H9 (cell line): ENCODE results near the gene TMEM45B. TPM values are rescaled to one million over a fixed set of nuclear protein-coding genes. Genes with fewer than 3 reads are reported as not detected.

Experiments used
- DNase-seq: peaks from one replicate; pipeline ENCODE4 v3.0.0-alpha.2; 2017
- H2AFZ ChIP-seq: one replicate; pipeline ENCODE4 v1.6.1; 2013; ENCODE audit warnings: mild to moderate bottlenecking, low read length, control low read depth, moderate library complexity
- H2AK5ac ChIP-seq: 2 replicates; pipeline ENCODE4 v1.6.1; 2013; ENCODE audit warnings: low read length, control low read depth, mixed read lengths; ENCODE audit not compliant: insufficient read length
- H2BK120ac ChIP-seq: one replicate; pipeline ENCODE4 v1.6.1; 2013; ENCODE audit warnings: low read depth, mild to moderate bottlenecking, low read length, control low read depth, inconsistent platforms; ENCODE audit not compliant: poor library complexity, severe bottlenecking
- H2BK12ac ChIP-seq: 2 replicates; pipeline ENCODE4 v1.6.1; 2013; ENCODE audit warnings: low read length, control low read depth, mixed read lengths, low read depth; ENCODE audit not compliant: insufficient read length
- H2BK15ac ChIP-seq: 2 replicates; pipeline ENCODE4 v1.6.1; 2013; ENCODE audit warnings: low read depth, low read length, control low read depth
- H2BK20ac ChIP-seq: one replicate; pipeline ENCODE4 v1.6.1; 2013; ENCODE audit warnings: low read depth, mild to moderate bottlenecking, low read length, control low read depth, inconsistent platforms; ENCODE audit not compliant: poor library complexity, severe bottlenecking
- H2BK5ac ChIP-seq: 2 replicates; pipeline ENCODE4 v1.6.1; 2013; ENCODE audit warnings: low read length, control low read depth, mixed read lengths; ENCODE audit not compliant: insufficient read length
- H3K14ac ChIP-seq: 2 replicates; pipeline ENCODE4 v1.6.1; 2013; ENCODE audit warnings: low read length, control low read depth; ENCODE audit not compliant: insufficient read depth
- H3K18ac ChIP-seq: 2 replicates; pipeline ENCODE4 v1.6.1; 2013; ENCODE audit warnings: low read depth, mild to moderate bottlenecking, mixed read lengths, low read length, control low read depth; ENCODE audit not compliant: insufficient read length
- H3K23ac ChIP-seq: 2 replicates; pipeline ENCODE4 v1.6.1; 2013; ENCODE audit warnings: low read length, control low read depth, mixed read lengths, low read depth; ENCODE audit not compliant: insufficient read length
- H3K23me2 ChIP-seq: 2 replicates; pipeline ENCODE4 v1.6.1; 2013; ENCODE audit warnings: low read depth, mild to moderate bottlenecking, mixed read lengths, low read length, control low read depth; ENCODE audit not compliant: insufficient read length, poor library complexity, severe bottlenecking
- H3K27ac ChIP-seq: 2 replicates; pipeline ENCODE4 v1.5.1; 2013; ENCODE audit warnings: low read length, control low read depth, mixed read lengths, low read depth; ENCODE audit not compliant: insufficient read length
- H3K27me3 ChIP-seq: 2 replicates; pipeline ENCODE4 v1.6.1; 2013; ENCODE audit warnings: low read length, control low read depth, inconsistent platforms; ENCODE audit not compliant: insufficient read depth
- H3K4ac ChIP-seq: 2 replicates; pipeline ENCODE4 v1.6.1; 2013; ENCODE audit warnings: low read depth, mild to moderate bottlenecking, control low read depth, inconsistent platforms, low read length, moderate library complexity
- H3K4me1 ChIP-seq: 2 replicates; pipeline ENCODE4 v1.6.1; 2013; ENCODE audit warnings: low read length, control low read depth, inconsistent platforms; ENCODE audit not compliant: insufficient read depth
- H3K4me2 ChIP-seq: 2 replicates; pipeline ENCODE4 v1.6.1; 2013; ENCODE audit warnings: low read length, control low read depth, mixed read lengths; ENCODE audit not compliant: insufficient read length, insufficient read depth
- H3K56ac ChIP-seq: 2 replicates; pipeline ENCODE4 v1.6.1; 2013; ENCODE audit warnings: low read depth, mild to moderate bottlenecking, mixed read lengths, low read length, control low read depth; ENCODE audit not compliant: insufficient read length
- H3K79me1 ChIP-seq: 2 replicates; pipeline ENCODE4 v1.6.1; 2013; ENCODE audit warnings: low read depth, mild to moderate bottlenecking, moderate library complexity, low read length, control low read depth, inconsistent platforms; ENCODE audit not compliant: insufficient read depth, poor library complexity, severe bottlenecking
- H3K79me2 ChIP-seq: 2 replicates; pipeline ENCODE4 v1.6.1; 2013; ENCODE audit warnings: low read length, control low read depth, inconsistent platforms; ENCODE audit not compliant: insufficient read depth
- H3K9ac ChIP-seq: 2 replicates; pipeline ENCODE4 v1.6.1; 2013; ENCODE audit warnings: low read length, control low read depth, mixed read lengths; ENCODE audit not compliant: insufficient read length; ENCODE audit errors: extremely low read depth
- H3K9me3 ChIP-seq: one replicate; pipeline ENCODE4 v1.6.1; 2013; ENCODE audit warnings: low read depth, low read length, inconsistent platforms; ENCODE audit not compliant: control insufficient read depth
- H3T11ph ChIP-seq: one replicate; pipeline ENCODE4 v1.6.1; 2013; ENCODE audit warnings: mild to moderate bottlenecking, low read length, control low read depth, inconsistent platforms
- H4K20me1 ChIP-seq: one replicate; pipeline ENCODE4 v1.6.1; 2013; ENCODE audit not compliant: control insufficient read depth, insufficient read length, insufficient read depth
- H4K5ac ChIP-seq: 2 replicates; pipeline ENCODE4 v1.6.1; 2013; ENCODE audit warnings: low read depth, mild to moderate bottlenecking, mixed read lengths, low read length, control low read depth; ENCODE audit not compliant: insufficient read length
- H4K8ac ChIP-seq: replicated peaks from 2 replicates; pipeline ENCODE4 v1.6.1; 2013; ENCODE audit warnings: low read length, control low read depth, mixed read lengths, low read depth; ENCODE audit not compliant: insufficient read length
- H4K91ac ChIP-seq: 2 replicates; pipeline ENCODE4 v1.6.1; 2013; ENCODE audit warnings: low read depth, mild to moderate bottlenecking, moderate library complexity, mixed read lengths, low read length, control low read depth; ENCODE audit not compliant: insufficient read length
- H3K27ac Mint-ChIP-seq, 3 experiments: 2 replicates in 2 of 3; 3 replicates in 1 of 3; pipeline ENCODE4 v1.8.0; 2020 to 2021; ENCODE audit warnings: mixed read lengths in 3 of 3, mild to moderate bottlenecking in 1 of 3, moderate library complexity in 1 of 3
- H3K27me3 Mint-ChIP-seq: 2 replicates; pipeline ENCODE4 v1.8.0; 2021; ENCODE audit warnings: low read depth, mild to moderate bottlenecking, moderate library complexity, mixed read lengths
- H3K36me3 Mint-ChIP-seq, 3 experiments: 2 replicates in 2 of 3; 3 replicates in 1 of 3; pipeline ENCODE4 v1.8.0; 2020 to 2021; ENCODE audit warnings: low read depth in 3 of 3, mixed read lengths in 3 of 3; ENCODE audit not compliant: insufficient read depth in 1 of 3
- H3K4me1 Mint-ChIP-seq, 2 experiments: 2 replicates each; pipeline ENCODE4 v1.8.0; 2020; ENCODE audit warnings: mixed read lengths in 2 of 2
- H3K4me3 Mint-ChIP-seq, 2 experiments: 2 replicates in 1 of 2; 3 replicates in 1 of 2; pipeline ENCODE4 v1.8.0; 2020 to 2021; ENCODE audit warnings: mild to moderate bottlenecking in 2 of 2, mixed read lengths in 2 of 2, moderate library complexity in 1 of 2
- H3K9me3 Mint-ChIP-seq, 2 experiments: 2 replicates in 1 of 2; 3 replicates in 1 of 2; pipeline ENCODE4 v1.8.0; 2020; ENCODE audit warnings: mild to moderate bottlenecking in 2 of 2, mixed read lengths in 2 of 2, moderate library complexity in 1 of 2
- WGBS: extraction: QIAGEN DNeasy Blood & Tissue Kit; methylation state at CpG from one replicate; pipeline ENCODE4 v1.1.7; 2013; ENCODE audit warnings: missing lambda C conversion rate, low lambda C conversion rate, mixed read lengths; ENCODE audit not compliant: insufficient read length; ENCODE audit errors: extremely low coverage; 5-methylcytosine and 5-hydroxymethylcytosine counted together
- total RNA-seq: library from RNA; stranded (reverse); gene quantifications from 2 replicates; pipeline ENCODE4 v1.2.1, GENCODE V29; 2021
- TF ChIP-seq, protein P1 (sequence below): fragments of 200-600 bp; sonication (generic); conservative IDR thresholded peaks from 3 replicates; pipeline ENCODE4 v1.8.0; 2021; ENCODE audit warnings: antibody characterized with exemption, mild to moderate bottlenecking

Gene TMEM45B
- total RNA-seq, 1 experiment from 2014 or later = 0.70 TPM

DNA sequence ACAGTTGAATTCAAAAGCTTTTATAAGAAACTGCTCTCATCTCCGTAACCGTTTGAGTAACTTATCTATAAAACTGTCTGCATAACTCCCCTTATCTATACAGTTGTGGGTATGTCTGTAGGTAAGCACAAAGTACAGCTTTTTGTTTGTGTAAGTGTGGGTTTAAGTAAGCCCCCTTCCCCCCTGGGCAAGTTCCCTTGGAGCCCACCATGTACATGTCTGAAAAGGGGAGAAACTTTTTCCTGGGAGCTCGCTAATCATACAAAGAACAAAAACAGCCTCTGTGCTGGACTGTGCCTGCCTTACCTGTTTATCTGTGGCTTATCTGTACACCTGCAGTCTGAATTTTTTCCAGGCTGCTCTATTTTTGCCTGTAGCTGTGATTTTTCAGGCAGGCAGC, 36.3 kb upstream of the TMEM45B start:
- no peak overlapping the region for H3K9ac ChIP-seq
- no peak overlapping the region for H3K4ac ChIP-seq
- no peak overlapping the region for H2BK15ac ChIP-seq
- Mint-ChIP-seq H3K9me3 (no peaks in the 10 kb centered on the region), H3K27ac (no peak overlapping the region), H3K27me3 (no peaks in the 10 kb centered on the region; the same call in 1 of the 2 replicates), H3K4me1 (no peaks in the 10 kb centered on the region), H3K36me3 (no peaks in the 10 kb centered on the region), H3K4me3 (no peak overlapping the region)
- H4K8ac ChIP-seq = no peak overlapping the region
- H2AFZ ChIP-seq = no peak overlapping the region
- H3K18ac ChIP-seq = no peak overlapping the region
- H3K4me1 ChIP-seq = no peaks in the 10 kb centered on the region
- TF ChIP-seq, protein P1, sequence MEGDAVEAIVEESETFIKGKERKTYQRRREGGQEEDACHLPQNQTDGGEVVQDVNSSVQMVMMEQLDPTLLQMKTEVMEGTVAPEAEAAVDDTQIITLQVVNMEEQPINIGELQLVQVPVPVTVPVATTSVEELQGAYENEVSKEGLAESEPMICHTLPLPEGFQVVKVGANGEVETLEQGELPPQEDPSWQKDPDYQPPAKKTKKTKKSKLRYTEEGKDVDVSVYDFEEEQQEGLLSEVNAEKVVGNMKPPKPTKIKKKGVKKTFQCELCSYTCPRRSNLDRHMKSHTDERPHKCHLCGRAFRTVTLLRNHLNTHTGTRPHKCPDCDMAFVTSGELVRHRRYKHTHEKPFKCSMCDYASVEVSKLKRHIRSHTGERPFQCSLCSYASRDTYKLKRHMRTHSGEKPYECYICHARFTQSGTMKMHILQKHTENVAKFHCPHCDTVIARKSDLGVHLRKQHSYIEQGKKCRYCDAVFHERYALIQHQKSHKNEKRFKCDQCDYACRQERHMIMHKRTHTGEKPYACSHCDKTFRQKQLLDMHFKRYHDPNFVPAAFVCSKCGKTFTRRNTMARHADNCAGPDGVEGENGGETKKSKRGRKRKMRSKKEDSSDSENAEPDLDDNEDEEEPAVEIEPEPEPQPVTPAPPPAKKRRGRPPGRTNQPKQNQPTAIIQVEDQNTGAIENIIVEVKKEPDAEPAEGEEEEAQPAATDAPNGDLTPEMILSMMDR = no peak
- no peak overlapping the region for H2AK5ac ChIP-seq
- H4K20me1 ChIP-seq = no peaks in the 10 kb centered on the region
- no peaks in the 10 kb centered on the region for H3K9me3 ChIP-seq
- no peak overlapping the region for H2BK12ac ChIP-seq
- H4K91ac ChIP-seq = no peak overlapping the region
- no peaks in the 10 kb centered on the region for H3K79me1 ChIP-seq
- no peak for DNase-seq
- no peak overlapping the region for H3K4me2 ChIP-seq
- no peak overlapping the region for H2BK20ac ChIP-seq
- H3K27me3 ChIP-seq = no peaks in the 10 kb centered on the region
- H3K23ac ChIP-seq = no peak overlapping the region
- WGBS = no CpG with 5 or more reads among the region's 3 CpGs
- H4K5ac ChIP-seq = no peak overlapping the region
- no peaks in the 10 kb centered on the region for H3K23me2 ChIP-seq
- H3K27ac ChIP-seq = no peak overlapping the region
- H3T11ph ChIP-seq = no peak overlapping the region
- H2BK120ac ChIP-seq = no peak overlapping the region
- no peak overlapping the region for H3K14ac ChIP-seq
- no peak overlapping the region for H2BK5ac ChIP-seq
- no peak overlapping the region for H3K56ac ChIP-seq
- no peaks in the 10 kb centered on the region for H3K79me2 ChIP-seq
